Nephron progenitor cell (in vitro differentiated cells): ENCODE measurements around the gene STX5.

Source experiments
- DNase-seq: peaks from one replicate; pipeline ENCODE4 v3.0.0; 2021
- H3K27ac Mint-ChIP-seq: 2 replicates; pipeline ENCODE4 v1.8.0; 2021; ENCODE audit warnings: mild to moderate bottlenecking, moderate library complexity, mixed read lengths
- H3K27me3 Mint-ChIP-seq: 2 replicates; pipeline ENCODE4 v1.8.0; 2021; ENCODE audit warnings: mild to moderate bottlenecking, low read depth, mixed read lengths; ENCODE audit not compliant: poor library complexity
- H3K36me3 Mint-ChIP-seq: 2 replicates; pipeline ENCODE4 v1.8.0; 2021; ENCODE audit warnings: low read depth, mixed read lengths
- H3K4me1 Mint-ChIP-seq: 2 replicates; pipeline ENCODE4 v1.8.0; 2021; ENCODE audit warnings: mixed read lengths
- H3K4me3 Mint-ChIP-seq: 2 replicates; pipeline ENCODE4 v1.8.0; 2021; ENCODE audit warnings: mild to moderate bottlenecking, moderate library complexity, mixed read lengths
- H3K9me3 Mint-ChIP-seq: 2 replicates; pipeline ENCODE4 v1.8.0; 2021; ENCODE audit warnings: mild to moderate bottlenecking, moderate library complexity, mixed read lengths
- TF ChIP-seq, protein P1 (sequence below): fragments of 200-600 bp; sonication (generic); IDR thresholded peaks from 2 replicates; pipeline ENCODE4 v1.5.0; 2021; ENCODE audit warnings: antibody characterized with exemption

STX5 gene, protein sequence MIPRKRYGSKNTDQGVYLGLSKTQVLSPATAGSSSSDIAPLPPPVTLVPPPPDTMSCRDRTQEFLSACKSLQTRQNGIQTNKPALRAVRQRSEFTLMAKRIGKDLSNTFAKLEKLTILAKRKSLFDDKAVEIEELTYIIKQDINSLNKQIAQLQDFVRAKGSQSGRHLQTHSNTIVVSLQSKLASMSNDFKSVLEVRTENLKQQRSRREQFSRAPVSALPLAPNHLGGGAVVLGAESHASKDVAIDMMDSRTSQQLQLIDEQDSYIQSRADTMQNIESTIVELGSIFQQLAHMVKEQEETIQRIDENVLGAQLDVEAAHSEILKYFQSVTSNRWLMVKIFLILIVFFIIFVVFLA

DNA sequence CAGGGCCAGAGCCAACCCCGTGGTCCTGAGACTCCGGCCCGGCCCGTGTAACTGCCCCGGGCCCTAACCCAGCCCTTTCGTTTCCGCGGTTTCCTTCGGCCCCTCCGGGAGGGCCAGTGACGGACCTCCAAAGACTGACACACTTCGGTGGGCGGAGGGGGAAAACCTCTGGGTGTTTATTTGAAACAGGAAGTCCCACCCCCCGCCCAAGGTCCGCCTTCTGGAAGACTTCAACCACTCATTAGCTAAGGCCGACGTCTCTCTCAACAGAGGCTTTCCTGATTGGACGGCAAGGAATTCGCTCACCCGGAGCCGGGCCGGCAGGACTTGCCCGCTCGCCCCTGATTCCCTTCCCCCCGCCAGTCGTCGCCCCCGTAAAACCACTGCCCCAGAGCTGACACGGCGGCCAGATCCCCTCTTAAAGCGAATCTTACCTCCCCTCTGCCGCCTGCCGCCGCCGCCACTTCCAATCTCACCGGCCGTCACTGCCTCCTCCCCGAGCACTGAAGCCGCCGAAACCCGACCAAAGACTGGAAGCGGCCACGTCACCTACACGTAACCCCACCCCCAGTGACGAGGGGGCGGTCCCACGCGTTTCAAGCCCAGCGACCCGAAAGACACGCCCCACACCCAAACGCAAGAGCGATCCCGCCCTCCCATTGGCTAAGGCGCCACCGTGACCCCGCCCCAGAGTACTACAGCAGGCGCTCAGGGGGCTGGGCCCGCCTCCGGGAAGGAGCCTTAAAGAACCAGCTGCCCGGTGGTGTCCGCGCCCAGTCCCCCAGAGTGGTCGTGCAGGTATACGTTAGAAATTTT, at the start of gene STX5:
STX5 (minus strand) TSS at position 532 of the 816 bp plus-strand sequence. CDS start 808 bp downstream, outside the sequence.
- Mint-ChIP-seq H3K9me3 (no peaks in the 10 kb centered on the region), H3K27me3 (peaks cover under 1% of the 10 kb centered on the region), H3K4me3 (peak within 1 kb of the TSS; percentile 95), H3K27ac (peak within 1 kb of the TSS; percentile 100), H3K4me1 (peaks cover 32% of the 10 kb centered on the region), H3K36me3 (peaks cover 36% of the 10 kb centered on the region)
- TF ChIP-seq, protein P1, sequence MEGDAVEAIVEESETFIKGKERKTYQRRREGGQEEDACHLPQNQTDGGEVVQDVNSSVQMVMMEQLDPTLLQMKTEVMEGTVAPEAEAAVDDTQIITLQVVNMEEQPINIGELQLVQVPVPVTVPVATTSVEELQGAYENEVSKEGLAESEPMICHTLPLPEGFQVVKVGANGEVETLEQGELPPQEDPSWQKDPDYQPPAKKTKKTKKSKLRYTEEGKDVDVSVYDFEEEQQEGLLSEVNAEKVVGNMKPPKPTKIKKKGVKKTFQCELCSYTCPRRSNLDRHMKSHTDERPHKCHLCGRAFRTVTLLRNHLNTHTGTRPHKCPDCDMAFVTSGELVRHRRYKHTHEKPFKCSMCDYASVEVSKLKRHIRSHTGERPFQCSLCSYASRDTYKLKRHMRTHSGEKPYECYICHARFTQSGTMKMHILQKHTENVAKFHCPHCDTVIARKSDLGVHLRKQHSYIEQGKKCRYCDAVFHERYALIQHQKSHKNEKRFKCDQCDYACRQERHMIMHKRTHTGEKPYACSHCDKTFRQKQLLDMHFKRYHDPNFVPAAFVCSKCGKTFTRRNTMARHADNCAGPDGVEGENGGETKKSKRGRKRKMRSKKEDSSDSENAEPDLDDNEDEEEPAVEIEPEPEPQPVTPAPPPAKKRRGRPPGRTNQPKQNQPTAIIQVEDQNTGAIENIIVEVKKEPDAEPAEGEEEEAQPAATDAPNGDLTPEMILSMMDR, result no peak
- peak; percentile 99 for DNase-seq

DNA sequence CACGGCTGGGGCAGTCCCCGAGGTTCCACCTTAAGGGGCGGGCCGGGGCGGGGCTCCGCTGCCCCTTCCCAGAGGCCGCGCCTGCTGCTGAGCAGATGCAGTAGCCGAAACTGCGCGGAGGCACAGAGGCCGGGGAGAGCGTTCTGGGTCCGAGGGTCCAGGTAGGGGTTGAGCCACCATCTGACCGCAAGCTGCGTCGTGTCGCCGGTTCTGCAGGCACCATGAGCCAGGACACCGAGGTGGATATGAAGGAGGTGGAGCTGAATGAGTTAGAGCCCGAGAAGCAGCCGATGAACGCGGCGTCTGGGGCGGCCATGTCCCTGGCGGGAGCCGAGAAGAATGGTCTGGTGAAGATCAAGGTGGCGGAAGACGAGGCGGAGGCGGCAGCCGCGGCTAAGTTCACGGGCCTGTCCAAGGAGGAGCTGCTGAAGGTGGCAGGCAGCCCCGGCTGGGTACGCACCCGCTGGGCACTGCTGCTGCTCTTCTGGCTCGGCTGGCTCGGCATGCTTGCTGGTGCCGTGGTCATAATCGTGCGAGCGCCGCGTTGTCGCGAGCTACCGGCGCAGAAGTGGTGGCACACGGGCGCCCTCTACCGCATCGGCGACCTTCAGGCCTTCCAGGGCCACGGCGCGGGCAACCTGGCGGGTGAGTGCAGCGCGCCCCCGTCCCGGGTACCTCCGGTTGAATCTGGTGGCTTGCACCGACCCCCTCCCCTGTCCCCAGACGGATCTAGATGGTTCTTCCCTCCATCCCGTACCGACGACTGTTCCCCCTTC, 49.1 kb upstream of the STX5 start, which contains the start of gene SLC3A2:
SLC3A2 (plus strand) TSS at position 94 of the 776 bp plus-strand sequence; CDS start at position 222, 128 bp downstream.
- H3K4me1 Mint-ChIP-seq, result peaks cover 65% of the 10 kb centered on the region
- H3K4me3 Mint-ChIP-seq, result peak within 1 kb of the TSS; percentile 100
- no peaks in the 10 kb centered on the region for H3K27me3 Mint-ChIP-seq
- no peaks in the 10 kb centered on the region for H3K9me3 Mint-ChIP-seq
- TF ChIP-seq, protein P1, result peak; percentile 63
- H3K36me3 Mint-ChIP-seq, result peaks cover 63% of the 10 kb centered on the region
- peak within 1 kb of the TSS; percentile 100 for H3K27ac Mint-ChIP-seq
- DNase-seq, result peak; percentile 87

DNA sequence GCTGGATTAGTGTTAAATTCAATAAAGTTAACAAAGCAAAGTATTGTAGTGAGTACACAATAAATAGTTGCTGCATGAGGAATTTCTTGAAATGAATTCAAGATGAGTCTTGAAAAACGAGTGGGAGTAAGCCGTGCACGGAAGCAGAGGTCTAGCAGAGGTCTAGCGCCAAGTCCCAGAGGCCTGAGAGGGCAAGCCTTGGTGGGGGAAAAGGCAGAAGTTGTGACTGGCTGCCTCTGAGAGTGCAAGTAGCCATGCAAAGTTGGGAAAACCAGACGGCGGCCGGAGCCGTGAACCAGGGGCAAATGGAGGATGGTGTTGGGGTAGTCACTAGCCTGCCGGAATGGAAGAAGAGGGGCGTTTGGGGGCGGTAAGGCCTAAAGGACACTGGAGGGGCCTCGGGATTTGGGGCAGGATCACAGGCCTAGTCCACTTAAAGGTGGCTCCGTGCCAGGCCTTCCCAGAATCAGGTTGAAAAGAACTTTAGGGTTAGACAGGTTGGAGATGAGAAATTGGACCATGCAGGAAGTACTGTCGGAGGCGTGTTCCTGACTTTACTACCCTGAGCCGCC, 48.5 kb upstream of the STX5 start:
- H3K27me3 Mint-ChIP-seq, result no peaks in the 10 kb centered on the region
- TF ChIP-seq, protein P1, result no peak
- peaks cover 60% of the 10 kb centered on the region for H3K4me1 Mint-ChIP-seq
- peak; percentile 36 for DNase-seq
- H3K4me3 Mint-ChIP-seq, result peak overlapping the region; percentile 100
- peaks cover 57% of the 10 kb centered on the region for H3K36me3 Mint-ChIP-seq
- peak overlapping the region; percentile 100 for H3K27ac Mint-ChIP-seq
- H3K9me3 Mint-ChIP-seq, result no peaks in the 10 kb centered on the region

DNA sequence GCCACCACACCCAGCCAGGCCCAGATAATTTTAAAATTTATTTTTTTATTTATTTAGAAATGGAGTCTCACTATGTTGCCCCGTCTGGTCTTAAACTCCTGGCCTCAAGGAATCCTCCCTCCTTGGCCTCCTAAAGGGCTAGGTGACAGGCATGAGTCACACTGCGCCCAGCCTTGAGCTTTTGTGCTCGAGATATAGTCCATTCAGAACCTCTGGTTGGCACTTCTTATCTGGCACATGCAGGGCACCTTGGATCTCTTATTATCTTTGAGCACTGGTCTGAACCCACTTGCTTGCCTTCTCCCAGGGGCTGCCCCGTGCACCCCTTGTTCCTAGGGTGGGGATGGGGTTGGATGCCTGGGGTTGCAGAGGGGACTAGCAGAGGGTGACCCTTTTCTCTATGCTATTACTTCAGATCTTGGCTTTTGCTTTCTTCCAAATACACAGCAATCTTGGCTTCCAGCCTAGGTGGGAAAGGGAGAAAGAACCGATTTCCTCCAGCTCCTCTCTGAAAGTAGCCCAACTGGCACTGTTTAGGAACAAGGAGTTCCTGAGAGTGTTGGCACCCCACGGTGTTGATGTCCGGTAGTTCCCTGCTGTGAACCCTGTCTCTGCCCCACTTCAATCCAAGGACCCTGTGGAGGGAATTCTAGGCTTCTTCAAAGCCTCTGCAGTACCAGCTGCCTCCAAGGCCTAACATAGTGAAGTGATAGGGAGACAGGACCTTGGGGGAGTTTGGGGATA, 47.6 kb upstream of the STX5 start:
- Mint-ChIP-seq H3K27ac (peak overlapping the region; percentile 100), H3K9me3 (no peaks in the 10 kb centered on the region), H3K4me3 (peak overlapping the region; percentile 100), H3K36me3 (peaks cover 58% of the 10 kb centered on the region), H3K4me1 (peaks cover 53% of the 10 kb centered on the region), H3K27me3 (no peaks in the 10 kb centered on the region)
- no peak for DNase-seq
- TF ChIP-seq, protein P1, result no peak

DNA sequence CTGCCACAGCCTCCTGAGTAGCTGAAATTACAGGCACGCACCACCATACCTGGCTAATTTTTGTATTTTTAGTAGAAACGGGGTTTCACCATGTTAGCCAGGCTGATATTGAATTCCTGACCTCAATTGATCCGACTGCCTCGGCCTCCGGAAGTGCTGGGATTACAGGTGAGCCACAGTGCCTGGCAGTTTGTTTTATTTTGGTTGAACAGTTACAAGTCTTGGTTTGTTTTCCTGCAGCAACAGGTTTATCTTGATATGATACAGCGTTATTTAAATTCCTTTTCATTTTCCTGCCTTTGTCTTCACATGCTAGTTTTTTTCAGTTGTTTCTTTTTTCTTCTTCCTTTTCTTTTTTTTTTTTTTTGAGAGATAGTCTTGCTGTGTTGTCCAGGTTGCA, 44.9 kb upstream of the STX5 start:
- Mint-ChIP-seq H3K4me3 (no peak overlapping the region), H3K27me3 (no peaks in the 10 kb centered on the region), H3K36me3 (peaks cover 39% of the 10 kb centered on the region), H3K9me3 (no peaks in the 10 kb centered on the region), H3K27ac (no peak overlapping the region), H3K4me1 (peaks cover 26% of the 10 kb centered on the region)
- TF ChIP-seq, protein P1, result no peak
- no peak for DNase-seq
